Measurements from ENCODE around the gene PNMA8B.

Gene PNMA8B

GRCh38 chr19:46487178-46487801 lies 8.4 kb downstream of the PNMA8B start:
- DNase-seq (ENCODE audit: low spot score): no peak

DNA sequence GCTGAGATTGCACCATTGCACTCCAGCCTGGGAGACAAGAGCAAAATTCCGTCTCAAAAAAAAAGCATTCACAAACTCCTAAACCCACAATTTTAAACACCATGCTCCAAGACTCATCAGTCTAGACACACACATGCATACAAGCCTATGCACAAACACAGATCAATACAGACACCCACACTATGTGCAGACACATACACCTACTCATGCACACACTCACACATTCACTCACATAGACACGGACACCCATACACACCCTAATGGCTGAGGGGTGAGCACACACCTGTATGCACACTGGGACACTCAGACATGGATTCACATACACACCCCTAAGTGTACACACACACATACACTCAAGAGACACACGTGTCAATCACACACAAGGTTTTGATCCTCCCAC lies 9.3 kb downstream of the PNMA8B start:
- no peak for DNase-seq (ENCODE audit: low spot score)

GRCh38 chr19:46484656-46485055 lies 11.0 kb downstream of the PNMA8B start:
- no peak for DNase-seq (ENCODE audit: low spot score)

DNA sequence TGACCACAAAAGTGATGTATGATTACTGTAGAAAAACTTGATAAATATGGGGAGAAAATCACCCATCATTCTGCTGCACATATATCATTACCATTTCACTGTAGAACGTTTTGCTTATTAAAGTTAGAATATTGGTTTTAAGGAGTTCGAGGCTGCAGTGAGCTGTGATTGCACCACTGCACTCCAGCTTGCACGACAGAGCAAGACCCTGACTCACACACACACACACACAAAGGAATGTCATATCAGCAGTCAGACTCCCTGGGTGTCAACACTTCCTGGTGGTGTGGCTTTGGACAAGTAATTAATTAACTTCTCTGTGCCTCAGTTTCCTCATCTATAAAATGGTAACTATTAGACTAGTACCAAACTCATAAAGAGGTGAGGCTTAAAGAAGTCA lies 13.0 kb downstream of the PNMA8B start:
- no peak for DNase-seq (ENCODE audit: low spot score)

DNA sequence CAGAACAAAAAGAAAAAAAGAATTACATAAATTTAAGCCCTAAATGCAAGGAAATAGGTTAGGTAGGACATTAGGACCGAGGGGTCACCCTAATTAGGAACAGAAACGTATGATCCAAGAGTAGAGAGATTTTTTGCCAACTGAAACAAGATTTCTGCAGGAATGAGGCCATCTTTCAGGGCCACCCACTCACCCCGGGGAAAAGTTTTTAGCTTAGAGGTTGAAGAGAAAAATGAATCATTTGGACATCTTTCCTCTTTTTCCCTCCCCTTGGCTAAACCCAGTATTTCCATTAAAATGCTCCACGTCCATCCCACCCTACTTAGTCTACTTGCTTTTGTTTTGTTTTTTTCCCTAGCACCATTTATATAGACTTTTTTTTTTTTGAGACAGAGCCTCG lies 13.7 kb downstream of the PNMA8B start:
- DNase-seq (ENCODE audit: low spot score): no peak

DNA sequence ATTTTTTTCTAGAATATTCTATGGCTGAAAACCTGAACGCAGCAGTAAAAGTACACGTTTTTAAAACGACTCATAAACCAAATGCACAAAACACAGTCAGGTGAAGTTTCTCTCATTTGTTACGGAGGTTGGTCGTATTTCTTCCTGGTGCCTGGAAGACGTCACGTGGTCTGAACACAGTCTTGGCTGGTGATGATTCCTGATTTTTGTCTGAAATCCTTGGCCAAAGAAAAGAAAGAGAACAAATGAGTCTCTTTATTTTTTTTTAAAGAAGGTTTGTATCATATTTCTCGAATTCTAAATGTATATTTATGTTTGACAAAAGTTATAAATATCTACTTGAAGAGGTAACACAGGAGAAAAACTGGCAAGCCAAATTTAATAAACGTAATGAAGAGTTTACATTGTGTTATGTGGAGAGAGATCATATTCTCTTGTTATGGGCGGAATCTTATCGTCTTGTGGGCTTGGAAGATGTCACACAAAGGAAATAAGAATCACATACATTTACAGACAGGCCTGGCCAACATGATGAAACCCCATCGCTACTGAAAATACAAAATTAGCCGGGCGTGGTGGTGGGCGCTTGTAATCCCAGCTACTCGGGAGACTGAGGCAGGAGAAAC lies 14.3 kb downstream of the PNMA8B start:
- DNase-seq (ENCODE audit: low spot score): no peak

DNA sequence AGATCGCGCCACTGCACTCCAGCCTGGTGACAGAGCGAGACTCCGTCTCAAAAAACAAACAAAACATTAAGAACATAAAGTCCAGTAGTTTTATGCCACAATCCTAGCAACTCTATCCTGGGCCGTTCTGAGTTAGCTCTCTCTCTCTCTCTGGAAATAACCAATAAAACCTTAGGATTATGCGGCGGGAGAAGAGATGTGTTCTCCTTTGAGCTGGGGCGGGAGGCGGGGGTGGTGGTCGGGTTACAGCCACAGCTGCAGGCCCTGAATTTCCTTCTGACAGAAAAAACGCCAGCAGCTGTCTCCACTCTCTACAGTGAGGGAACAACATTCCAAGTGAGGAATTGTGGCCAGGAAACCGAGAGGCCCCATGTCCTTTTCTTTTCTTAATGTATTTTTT lies 15.3 kb downstream of the PNMA8B start:
- no peak for DNase-seq (ENCODE audit: low spot score)

DNA sequence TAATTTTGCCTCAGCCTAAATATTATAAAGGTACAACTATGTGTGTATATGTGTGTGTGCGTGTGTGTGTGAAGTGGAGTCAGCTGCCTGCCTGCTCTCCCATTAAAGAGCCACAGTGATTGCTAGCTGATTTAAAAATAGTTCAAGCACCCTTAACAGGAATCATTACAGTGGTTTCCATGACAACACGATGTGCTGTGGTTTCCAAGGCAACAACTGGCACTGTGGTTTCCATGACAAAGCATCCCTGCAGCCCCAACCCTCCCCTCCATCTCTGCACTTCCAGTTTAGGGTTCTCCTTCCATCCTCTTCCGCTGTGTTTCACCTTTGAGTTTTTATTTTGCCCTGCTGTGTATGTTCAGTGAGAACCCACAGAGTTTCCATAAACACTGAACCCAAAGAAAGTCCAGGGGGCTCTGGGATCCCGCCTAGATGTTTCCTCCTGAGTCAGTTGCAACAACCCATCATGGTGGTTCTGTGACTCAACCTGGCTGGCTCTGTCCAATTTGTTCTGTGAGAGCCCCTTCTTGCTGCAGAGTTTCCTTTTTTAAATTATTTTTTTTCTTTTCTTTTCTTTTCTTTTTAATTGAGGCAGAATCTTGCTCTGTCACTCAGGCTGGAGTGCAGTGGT lies 17.2 kb downstream of the PNMA8B start:
- peak; percentile 69 for DNase-seq (ENCODE audit: low spot score)

DNA sequence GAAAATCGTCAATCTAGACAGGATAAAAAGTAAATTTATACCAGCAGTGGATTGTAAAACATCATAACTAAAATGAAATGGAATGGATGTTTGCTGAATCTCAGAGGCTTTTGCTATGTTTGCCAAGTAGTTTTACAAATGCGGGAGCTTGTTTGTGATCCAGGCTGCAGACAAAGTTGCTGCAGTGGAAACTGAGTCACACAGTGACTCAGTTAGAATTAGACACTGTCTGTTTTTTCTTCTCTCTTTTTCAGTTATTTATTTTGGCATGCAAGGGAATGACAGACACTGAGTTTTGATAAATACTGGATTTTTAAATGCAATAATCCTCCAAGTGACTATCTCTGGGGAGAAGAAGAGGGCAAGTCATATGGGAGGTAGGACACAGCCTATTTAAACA lies 19.7 kb downstream of the PNMA8B start:
- no peak for DNase-seq (ENCODE audit: low spot score)

- DNase-seq (ENCODE audit: low spot score): no peak
These were observed 21.5 kb downstream of the PNMA8B start for GRCh38 chr19:46474211-46474610.

- DNase-seq (ENCODE audit: low spot score): no peak
These were observed 23.1 kb downstream of the PNMA8B start for GRCh38 chr19:46472592-46472991.

DNA sequence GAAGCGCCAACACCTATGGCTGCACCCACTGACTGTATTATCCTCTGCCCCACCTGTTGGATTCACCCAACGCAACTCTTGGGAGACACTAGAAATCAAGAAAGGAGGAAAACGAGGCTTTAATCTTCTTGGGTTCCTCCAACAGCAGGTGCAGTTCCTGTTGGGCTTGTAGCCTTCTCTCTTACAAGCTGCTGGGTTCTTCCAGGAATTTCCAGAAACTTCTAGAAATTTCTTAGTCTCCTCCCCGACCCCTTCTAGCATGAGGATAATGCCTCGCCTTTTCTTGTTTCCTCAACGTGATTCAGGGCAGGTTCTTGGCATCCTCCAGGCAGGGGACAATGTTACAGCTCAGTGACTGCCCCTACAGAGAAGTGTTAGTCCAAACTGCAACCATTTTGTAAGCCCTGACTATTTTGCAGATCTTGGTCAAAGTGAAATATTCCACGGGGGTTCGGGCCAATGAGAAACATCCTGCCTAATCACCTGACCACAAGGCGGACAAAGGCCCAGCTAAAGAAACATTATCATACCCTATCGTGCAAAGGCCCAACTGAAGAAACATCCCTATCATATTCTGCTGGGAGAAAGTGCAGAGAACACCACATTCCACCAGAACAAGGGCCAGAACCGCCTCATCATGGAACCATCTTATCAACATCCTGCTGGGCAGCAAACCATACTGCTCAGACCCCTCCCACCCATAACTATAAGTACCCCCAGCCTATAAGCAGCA lies 23.7 kb downstream of the PNMA8B start:
- no peak for DNase-seq (ENCODE audit: low spot score)

DNA sequence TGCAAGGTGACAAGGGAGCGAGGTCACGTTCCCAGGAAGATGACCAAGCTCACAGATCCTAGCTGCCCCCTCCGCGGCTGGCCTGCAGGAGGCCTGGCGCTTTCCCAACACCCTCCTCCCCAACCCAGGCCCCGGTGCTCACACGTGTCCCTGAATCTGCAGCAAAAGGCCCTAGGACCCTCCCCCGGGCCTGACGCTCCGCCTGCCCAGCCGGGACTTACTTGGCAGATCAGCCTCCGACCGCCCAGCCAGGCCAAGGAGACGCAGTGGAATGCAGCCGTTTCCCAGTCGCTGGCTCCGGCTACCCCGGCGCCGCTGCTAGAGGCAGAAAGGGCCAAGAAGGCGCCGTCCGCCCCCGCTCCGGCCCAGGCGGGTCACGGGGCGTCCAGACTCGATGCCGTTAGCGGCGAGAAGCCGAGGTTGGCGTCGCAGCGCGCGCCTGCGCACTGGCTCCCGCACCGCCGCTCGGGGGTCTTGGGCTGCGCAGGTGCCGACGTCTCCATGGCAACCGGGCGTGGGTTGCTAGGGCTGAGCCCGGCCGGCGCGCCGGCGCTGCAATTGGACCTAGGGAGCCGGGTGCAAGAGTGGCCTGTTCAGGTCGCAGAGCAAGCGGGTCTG lies 24.4 kb downstream of the PNMA8B start, which contains the start of gene PNMA8A:
Gene PNMA8A, minus strand, starts transcription at position 448 of the 618 bp plus-strand sequence. CDS start 528 bp downstream, outside the sequence.
- peak; percentile 83 for DNase-seq (ENCODE audit: low spot score)

GRCh38 chr19:46470376-46470775 lies 25.3 kb downstream of the PNMA8B start:
- no peak for DNase-seq (ENCODE audit: low spot score)

DNA sequence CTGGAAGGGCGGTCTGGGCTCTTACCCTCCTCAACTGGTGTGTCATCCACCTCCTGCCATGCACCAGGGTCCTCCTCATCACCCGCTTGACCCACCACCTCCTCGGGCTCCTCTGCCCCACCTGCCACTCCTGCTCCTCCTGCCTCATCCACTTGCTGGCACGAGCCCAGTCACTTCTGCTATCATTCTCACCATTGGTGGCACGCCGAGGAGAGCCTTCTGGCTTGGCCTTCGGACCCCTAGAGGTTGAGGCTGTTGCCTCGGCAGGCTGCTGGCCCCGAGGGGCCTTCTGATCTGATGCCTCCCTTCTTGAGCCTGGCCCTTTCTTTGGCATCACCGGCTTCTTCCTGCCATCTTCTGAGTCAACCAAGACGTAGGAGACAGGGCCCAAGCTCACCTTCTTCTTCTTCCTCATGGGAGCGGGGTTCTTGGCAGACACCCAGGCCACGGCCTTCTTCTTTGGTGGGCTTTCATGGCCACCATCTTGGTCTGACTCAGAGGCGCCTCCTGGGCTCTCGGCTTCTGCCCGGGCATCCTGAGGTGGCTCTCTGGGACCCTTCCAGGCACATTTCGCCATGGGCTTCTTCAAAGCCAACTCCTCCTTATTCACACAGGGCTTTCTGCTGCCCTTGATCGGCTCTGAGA lies 26.0 kb downstream of the PNMA8B start:
- no peak for DNase-seq (ENCODE audit: low spot score)

GRCh38 chr19:46466536-46467196 lies 29.0 kb downstream of the PNMA8B start:
- DNase-seq (ENCODE audit: low spot score): no peak

DNA sequence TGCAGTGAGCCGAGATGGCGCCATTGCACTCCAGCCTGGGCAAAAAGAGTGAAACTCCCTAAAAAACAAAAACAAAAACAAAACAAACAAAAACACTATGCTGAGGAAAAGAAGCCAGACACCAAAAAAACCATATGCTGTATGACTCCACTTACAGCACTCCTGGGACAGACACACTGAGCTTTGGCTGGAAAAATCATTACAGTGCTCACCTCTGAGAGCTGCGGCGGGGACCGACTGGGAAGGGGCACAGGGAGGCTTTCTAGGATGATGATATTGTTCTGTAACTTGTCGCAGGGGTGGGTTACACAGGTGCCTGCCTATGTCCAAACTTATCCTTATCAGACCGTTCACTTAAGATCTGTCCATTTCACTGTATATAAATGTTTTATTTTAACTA lies 32.2 kb downstream of the PNMA8B start:
- no peak for DNase-seq (ENCODE audit: low spot score)

DNA sequence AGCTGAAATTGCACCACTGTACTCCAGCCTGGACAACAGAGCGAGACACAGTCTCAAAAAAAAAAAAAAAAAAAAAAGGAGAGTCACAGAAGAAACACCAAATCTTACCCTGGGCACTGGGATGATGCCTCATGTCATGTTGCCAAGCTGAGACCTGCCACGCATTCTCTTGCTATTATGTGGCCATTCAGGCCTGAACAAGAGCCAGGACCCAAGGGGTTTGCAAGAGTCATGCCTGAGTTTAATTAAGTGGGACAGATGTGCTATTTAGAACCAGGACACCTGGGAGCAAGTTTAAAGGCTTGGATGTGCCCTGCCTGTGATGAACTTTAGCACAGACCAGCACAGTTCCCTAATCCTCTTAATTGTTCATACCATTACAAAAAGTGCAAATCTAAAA lies 34.1 kb downstream of the PNMA8B start:
- no peak for DNase-seq (ENCODE audit: low spot score)

- no peak for DNase-seq (ENCODE audit: low spot score)
These were observed 34.7 kb downstream of the PNMA8B start for GRCh38 chr19:46460981-46461380.

- no peak for DNase-seq (ENCODE audit: low spot score)
These were observed 35.6 kb downstream of the PNMA8B start for GRCh38 chr19:46460055-46460454.

DNA sequence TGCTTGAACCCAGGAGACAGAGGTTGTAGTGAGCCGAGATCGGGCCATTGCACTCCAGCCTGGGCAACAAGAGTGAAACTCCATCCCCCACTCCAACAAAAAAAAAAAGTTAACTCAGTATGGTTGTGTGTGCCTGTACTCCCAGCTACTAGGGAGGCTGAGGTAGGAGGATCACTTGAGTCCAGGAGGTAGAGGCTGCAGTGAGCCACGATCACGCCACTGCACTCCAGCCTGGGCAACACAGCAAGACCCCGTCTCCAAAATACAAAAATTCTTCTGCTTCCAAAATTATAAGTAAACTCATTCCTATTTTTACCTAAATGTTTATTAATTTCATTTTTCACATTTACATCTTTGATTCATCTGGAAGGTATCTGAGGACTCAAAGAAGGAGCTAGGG lies 38.7 kb downstream of the PNMA8B start:
- no peak for DNase-seq (ENCODE audit: low spot score)

Measured in SK-N-DZ (cell line).